Upper lobe of left lung (tissue), 4 donors: ENCODE data around the gene TSC22D2.

Experiments used
- CTCF ChIP-seq, 6 experiments: fragments of 450-650 bp in 4 of 6; fragments of 200-600 bp in 2 of 6; sonication (generic) in 2 of 6; IDR thresholded peaks; one replicate each; pipeline ENCODE4 v1.5.1; 2016 to 2019; ENCODE audit warnings: antibody characterized with exemption in 6 of 6
- EP300 ChIP-seq, 4 donors: sonication (generic); formaldehyde crosslinking; IDR thresholded peaks; one replicate each; pipeline ENCODE4 v1.5.1; 2017; ENCODE audit warnings: antibody characterized with exemption in 4 of 4, control low read depth in 2 of 4
- POLR2A ChIP-seq, 4 donors: fragments of 450-650 bp; IDR thresholded peaks; one replicate each; pipeline ENCODE4 v1.5.1; 2016 to 2017; ENCODE audit warnings: antibody characterized with exemption in 4 of 4, mild to moderate bottlenecking in 2 of 4
- POLR2AphosphoS5 ChIP-seq, 2 donors: sonication (generic); formaldehyde crosslinking; IDR thresholded peaks; one replicate each; pipeline ENCODE4 v1.5.1; 2017; ENCODE audit warnings: antibody characterized with exemption in 2 of 2

GRCh38 chr3:150419959-150420358 lies 11.9 kb downstream of the TSC22D2 start:
- TF ChIP-seq CTCF (IDR thresholded peaks at IDR 0.05) (no peak), POLR2AphosphoS5 (IDR thresholded peaks at IDR 0.05) (no peak), POLR2A (IDR thresholded peaks at IDR 0.05) (no peak), EP300 (IDR thresholded peaks at IDR 0.05) (no peak)
